ENCODE results near the gene FGFR3.

Gene FGFR3

GRCh38 chr4:1792158-1792831 is 798 bp upstream of the FGFR3 start:
- DNase-seq (ENCODE audit: insufficient read length, low spot score) (no peak), FAIRE-seq (no peak)
- TF ChIP-seq POLR2AphosphoS5 (IDR thresholded peaks at IDR 0.05; ENCODE audit: low read depth, low read length), result no peak
- no peak for TF ChIP-seq POLR2A (IDR thresholded peaks at IDR 0.05; ENCODE audit: low read depth, low read length)
- no peak for TF ChIP-seq POU2F2 (IDR thresholded peaks at IDR 0.05; ENCODE audit: low read depth, low read length)
- no peak for TF ChIP-seq SPI1 (IDR thresholded peaks at IDR 0.05; ENCODE audit: low read depth, low read length)
- no peak for TF ChIP-seq TAF1 (IDR thresholded peaks at IDR 0.05; ENCODE audit: low read depth, low read length)
- TF ChIP-seq PAX5 (IDR thresholded peaks at IDR 0.05; ENCODE audit: insufficient read depth, low read length, severe bottlenecking), result no peak

- TF ChIP-seq SPI1 (IDR thresholded peaks at IDR 0.05; ENCODE audit: low read depth, low read length) (no peak), POLR2AphosphoS5 (IDR thresholded peaks at IDR 0.05; ENCODE audit: low read depth, low read length) (no peak), POLR2A (IDR thresholded peaks at IDR 0.05; ENCODE audit: low read depth, low read length) (no peak), PAX5 (IDR thresholded peaks at IDR 0.05; ENCODE audit: insufficient read depth, low read length, severe bottlenecking) (no peak), TAF1 (IDR thresholded peaks at IDR 0.05; ENCODE audit: low read depth, low read length) (no peak), POU2F2 (IDR thresholded peaks at IDR 0.05; ENCODE audit: low read depth, low read length) (no peak)
- FAIRE-seq, result no peak
- DNase-seq (ENCODE audit: insufficient read length, low spot score), result no peak
Observed at GRCh38 chr4:1793496-1793840, 375 bp downstream of the FGFR3 start.

GRCh38 chr4:1793940-1794808 is 1.1 kb downstream of the FGFR3 start:
- TF ChIP-seq PAX5 (IDR thresholded peaks at IDR 0.05; ENCODE audit: insufficient read depth, low read length, severe bottlenecking), result no peak
- TF ChIP-seq POLR2AphosphoS5 (IDR thresholded peaks at IDR 0.05; ENCODE audit: low read depth, low read length), result no peak
- no peak for TF ChIP-seq POLR2A (IDR thresholded peaks at IDR 0.05; ENCODE audit: low read depth, low read length)
- no peak for TF ChIP-seq SPI1 (IDR thresholded peaks at IDR 0.05; ENCODE audit: low read depth, low read length)
- no peak for TF ChIP-seq TAF1 (IDR thresholded peaks at IDR 0.05; ENCODE audit: low read depth, low read length)
- no peak for TF ChIP-seq POU2F2 (IDR thresholded peaks at IDR 0.05; ENCODE audit: low read depth, low read length)
- no peak for DNase-seq (ENCODE audit: insufficient read length, low spot score)
- FAIRE-seq, result no peak

DNA sequence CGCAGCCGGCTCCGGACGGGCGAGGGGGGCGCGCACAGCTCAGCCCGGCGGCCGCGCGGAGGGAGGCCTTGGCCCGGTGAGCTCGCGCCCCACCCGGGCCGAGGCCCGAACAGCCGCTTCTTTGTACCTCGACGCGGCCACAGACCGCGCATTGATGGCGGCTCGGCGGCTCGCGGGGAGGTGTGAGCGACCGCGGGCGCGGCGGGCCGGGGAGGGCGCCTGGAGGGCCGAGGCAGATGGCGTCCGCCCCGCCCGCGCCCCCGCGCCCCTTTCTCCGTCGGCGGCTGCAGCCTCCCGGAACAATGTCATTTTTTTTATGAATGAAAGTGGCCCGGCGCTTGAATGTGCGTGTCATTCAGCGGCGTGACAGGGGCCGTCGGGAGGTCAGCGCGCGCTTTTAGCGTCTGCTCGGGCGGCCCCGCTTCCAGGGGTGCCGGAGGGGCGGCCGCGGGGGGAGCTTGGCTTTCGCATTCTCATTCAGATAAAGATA is 1.8 kb downstream of the FGFR3 start:
- TF ChIP-seq PAX5 (IDR thresholded peaks at IDR 0.05; ENCODE audit: insufficient read depth, low read length, severe bottlenecking) (no peak), POLR2AphosphoS5 (IDR thresholded peaks at IDR 0.05; ENCODE audit: low read depth, low read length) (no peak), SPI1 (IDR thresholded peaks at IDR 0.05; ENCODE audit: low read depth, low read length) (no peak), TAF1 (IDR thresholded peaks at IDR 0.05; ENCODE audit: low read depth, low read length) (no peak), POU2F2 (IDR thresholded peaks at IDR 0.05; ENCODE audit: low read depth, low read length) (no peak), POLR2A (IDR thresholded peaks at IDR 0.05; ENCODE audit: low read depth, low read length) (no peak)
- DNase-seq (ENCODE audit: insufficient read length, low spot score), result no peak
- no peak for FAIRE-seq

DNA sequence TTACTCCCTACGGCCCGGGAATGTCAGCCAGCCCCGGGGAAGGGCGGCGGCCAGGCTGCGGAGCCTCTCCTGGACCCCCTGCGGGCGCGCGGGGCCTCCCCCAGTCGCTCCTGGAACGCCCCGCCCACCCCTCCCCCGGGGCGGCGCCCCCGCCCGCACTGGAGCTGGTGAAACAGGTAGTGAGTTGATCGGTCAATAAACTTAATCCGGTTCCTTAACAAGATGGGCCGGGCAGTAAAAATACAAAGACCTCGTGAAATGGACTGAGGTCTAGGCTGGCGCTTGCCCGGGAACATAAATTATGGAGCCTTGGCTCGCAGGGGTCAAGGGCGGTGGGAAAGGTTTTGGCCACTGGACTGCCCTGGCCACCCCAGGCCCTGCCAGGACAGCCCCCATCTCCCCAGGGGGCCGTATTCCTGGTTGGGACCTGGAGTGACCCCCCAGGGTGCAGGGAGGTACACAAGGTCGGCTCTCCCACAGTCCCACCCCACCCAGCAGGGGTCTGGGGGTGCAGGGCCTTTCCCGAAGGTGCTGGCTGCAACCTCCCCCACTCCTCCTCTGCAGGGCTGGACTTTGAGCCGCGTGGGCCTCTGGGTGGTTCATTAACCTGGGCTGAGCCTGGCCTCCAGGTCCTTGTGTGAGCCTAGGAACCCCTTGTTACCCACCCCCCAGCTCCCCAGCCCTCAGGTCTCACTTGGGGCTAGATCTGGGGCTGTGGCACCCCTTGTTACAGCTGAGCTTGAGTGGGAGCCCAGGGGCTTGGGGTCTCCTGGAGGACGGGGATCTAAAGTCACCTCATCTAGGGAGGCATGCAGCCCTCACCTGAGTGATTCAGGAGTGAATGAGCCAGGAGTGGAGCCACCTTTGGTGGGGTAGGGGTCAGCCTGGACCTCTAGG is 2.5 kb downstream of the FGFR3 start:
- FAIRE-seq (no peak), DNase-seq (ENCODE audit: insufficient read length, low spot score) (no peak)
- no peak for TF ChIP-seq POLR2A (IDR thresholded peaks at IDR 0.05; ENCODE audit: low read depth, low read length)
- TF ChIP-seq PAX5 (IDR thresholded peaks at IDR 0.05; ENCODE audit: insufficient read depth, low read length, severe bottlenecking), result no peak
- TF ChIP-seq SPI1 (IDR thresholded peaks at IDR 0.05; ENCODE audit: low read depth, low read length), result no peak
- no peak for TF ChIP-seq TAF1 (IDR thresholded peaks at IDR 0.05; ENCODE audit: low read depth, low read length)
- no peak for TF ChIP-seq POLR2AphosphoS5 (IDR thresholded peaks at IDR 0.05; ENCODE audit: low read depth, low read length)
- no peak for TF ChIP-seq POU2F2 (IDR thresholded peaks at IDR 0.05; ENCODE audit: low read depth, low read length)

GRCh38 chr4:1796486-1797204 is 3.6 kb downstream of the FGFR3 start:
- TF ChIP-seq TAF1 (IDR thresholded peaks at IDR 0.05; ENCODE audit: low read depth, low read length) (no peak), POU2F2 (IDR thresholded peaks at IDR 0.05; ENCODE audit: low read depth, low read length) (no peak), SPI1 (IDR thresholded peaks at IDR 0.05; ENCODE audit: low read depth, low read length) (no peak), POLR2AphosphoS5 (IDR thresholded peaks at IDR 0.05; ENCODE audit: low read depth, low read length) (no peak), PAX5 (IDR thresholded peaks at IDR 0.05; ENCODE audit: insufficient read depth, low read length, severe bottlenecking) (no peak)
- FAIRE-seq, result no peak
- no peak for DNase-seq (ENCODE audit: insufficient read length, low spot score)

- FAIRE-seq (no peak), DNase-seq (ENCODE audit: insufficient read length, low spot score) (no peak)
- TF ChIP-seq POLR2A (IDR thresholded peaks at IDR 0.05; ENCODE audit: low read depth, low read length), result no peak
- no peak for TF ChIP-seq PAX5 (IDR thresholded peaks at IDR 0.05; ENCODE audit: insufficient read depth, low read length, severe bottlenecking)
- TF ChIP-seq SPI1 (IDR thresholded peaks at IDR 0.05; ENCODE audit: low read depth, low read length), result no peak
- TF ChIP-seq POLR2AphosphoS5 (IDR thresholded peaks at IDR 0.05; ENCODE audit: low read depth, low read length), result no peak
- TF ChIP-seq TAF1 (IDR thresholded peaks at IDR 0.05; ENCODE audit: low read depth, low read length), result no peak
- TF ChIP-seq POU2F2 (IDR thresholded peaks at IDR 0.05; ENCODE audit: low read depth, low read length), result no peak
Observed at GRCh38 chr4:1797298-1797860, 4.3 kb downstream of the FGFR3 start.
